RWPE2 (cell line): ENCODE results near the gene SYT9.

Experiments
- ATAC-seq: fragments of 200-7000 bp; cut with Tn5 transposase; 3 replicates; pipeline ENCODE4 v1.9.1; 2021; ENCODE audit warnings: low read depth
- DNase-seq: peaks from one replicate; pipeline ENCODE4 v3.0.0-alpha.2; 2020; ENCODE audit warnings: low spot score
- H3K27ac ChIP-seq: fragments of 450-650 bp; 2 replicates; pipeline ENCODE4 v1.5.1; 2017; ENCODE audit warnings: mild to moderate bottlenecking; ENCODE audit not compliant: poor library complexity, severe bottlenecking
- H3K27me3 ChIP-seq: fragments of 250-450 bp; sonication (Bioruptor Pico); 2 replicates; pipeline ENCODE4 v1.5.1; 2021; ENCODE audit warnings: mild to moderate bottlenecking, moderate library complexity; ENCODE audit not compliant: insufficient read depth, poor library complexity, severe bottlenecking
- H3K36me3 ChIP-seq: fragments of 250-450 bp; sonication (Bioruptor Pico); 2 replicates; pipeline ENCODE4 v1.5.1; 2020; ENCODE audit warnings: low read depth, mild to moderate bottlenecking, moderate library complexity
- H3K4me1 ChIP-seq: fragments of 250-450 bp; sonication (Bioruptor Pico); 2 replicates; pipeline ENCODE4 v1.5.1; 2021; ENCODE audit warnings: mild to moderate bottlenecking, moderate library complexity; ENCODE audit not compliant: insufficient read depth, poor library complexity, severe bottlenecking
- H3K4me3 ChIP-seq: fragments of 250-450 bp; sonication (Bioruptor Pico); 2 replicates; pipeline ENCODE4 v1.5.1; 2021; ENCODE audit warnings: mild to moderate bottlenecking, moderate library complexity; ENCODE audit not compliant: severe bottlenecking
- H3K9me3 ChIP-seq: fragments of 250-450 bp; sonication (Bioruptor Pico); 2 replicates; pipeline ENCODE4 v1.5.1; 2021; ENCODE audit warnings: mild to moderate bottlenecking, moderate library complexity; ENCODE audit not compliant: severe bottlenecking
- CTCF ChIP-seq: fragments of 450-650 bp; IDR thresholded peaks from one replicate; pipeline ENCODE4 v1.5.1; 2017; ENCODE audit warnings: mild to moderate bottlenecking, moderate library complexity; ENCODE audit not compliant: poor library complexity, severe bottlenecking

SYT9 gene

DNA sequence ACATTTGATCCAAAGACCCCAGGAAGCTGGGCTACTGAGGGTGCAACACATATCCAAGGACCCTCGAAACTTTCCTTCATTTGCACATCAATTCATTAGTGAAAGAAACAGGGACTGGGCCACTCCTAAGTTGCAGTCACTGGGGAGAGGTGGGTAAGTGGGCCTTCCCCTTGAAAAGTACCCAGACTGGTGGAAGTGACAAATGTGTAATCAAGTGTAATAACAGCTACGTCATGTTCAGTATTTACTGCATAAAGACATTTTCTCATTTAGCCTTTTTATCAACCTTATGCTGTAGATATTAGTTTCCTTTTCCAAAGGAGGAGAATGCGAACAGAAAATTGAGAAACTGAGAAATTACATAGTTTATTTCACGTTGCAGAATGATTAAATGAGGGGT is 131.7 kb downstream of the SYT9 start:
- ATAC-seq = no peak
- H3K9me3 ChIP-seq = no peaks in the 10 kb centered on the region
- no peaks in the 10 kb centered on the region for H3K36me3 ChIP-seq

GRCh38 chr11:7384691-7385090 is 133.0 kb downstream of the SYT9 start:
- no peak for ATAC-seq
- H3K4me3 ChIP-seq = no peak overlapping the region
- no peaks in the 10 kb centered on the region for H3K36me3 ChIP-seq
- DNase-seq = no peak
- H3K27ac ChIP-seq = no peak overlapping the region
- H3K4me1 ChIP-seq = no peaks in the 10 kb centered on the region
- no peak for TF ChIP-seq CTCF
- H3K9me3 ChIP-seq = no peaks in the 10 kb centered on the region
- no peaks in the 10 kb centered on the region for H3K27me3 ChIP-seq

More for the DNA sequence above, 131.7 kb downstream of the SYT9 start:
- H3K27ac ChIP-seq = no peak overlapping the region
- no peaks in the 10 kb centered on the region for H3K27me3 ChIP-seq
- H3K4me1 ChIP-seq = no peaks in the 10 kb centered on the region
- no peak overlapping the region for H3K4me3 ChIP-seq
- no peak for TF ChIP-seq CTCF
- no peak for DNase-seq

DNA sequence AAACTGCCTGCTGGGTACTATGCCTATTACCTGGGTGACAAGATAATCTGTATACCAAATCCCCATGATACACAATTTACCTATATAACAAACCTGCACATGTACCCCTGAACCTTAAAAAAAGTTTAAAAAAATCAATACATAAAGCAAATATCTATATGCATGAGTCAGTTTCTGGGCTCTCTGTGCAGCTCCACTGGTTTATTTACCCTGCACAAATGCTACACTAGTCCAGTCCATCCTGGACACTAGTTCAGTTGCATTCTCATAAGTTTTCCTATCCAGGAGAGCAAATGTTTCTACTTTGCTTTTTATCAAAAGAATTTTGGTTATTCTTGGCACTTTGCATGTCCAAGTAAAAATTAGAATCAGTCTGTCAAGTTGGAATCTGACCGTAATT is 133.8 kb downstream of the SYT9 start:
- no peak for DNase-seq
- H3K27me3 ChIP-seq = no peaks in the 10 kb centered on the region
- no peak overlapping the region for H3K27ac ChIP-seq
- no peak for TF ChIP-seq CTCF
- no peaks in the 10 kb centered on the region for H3K9me3 ChIP-seq
- H3K36me3 ChIP-seq = no peaks in the 10 kb centered on the region
- no peak for ATAC-seq
- no peaks in the 10 kb centered on the region for H3K4me1 ChIP-seq
- H3K4me3 ChIP-seq = no peak overlapping the region

DNA sequence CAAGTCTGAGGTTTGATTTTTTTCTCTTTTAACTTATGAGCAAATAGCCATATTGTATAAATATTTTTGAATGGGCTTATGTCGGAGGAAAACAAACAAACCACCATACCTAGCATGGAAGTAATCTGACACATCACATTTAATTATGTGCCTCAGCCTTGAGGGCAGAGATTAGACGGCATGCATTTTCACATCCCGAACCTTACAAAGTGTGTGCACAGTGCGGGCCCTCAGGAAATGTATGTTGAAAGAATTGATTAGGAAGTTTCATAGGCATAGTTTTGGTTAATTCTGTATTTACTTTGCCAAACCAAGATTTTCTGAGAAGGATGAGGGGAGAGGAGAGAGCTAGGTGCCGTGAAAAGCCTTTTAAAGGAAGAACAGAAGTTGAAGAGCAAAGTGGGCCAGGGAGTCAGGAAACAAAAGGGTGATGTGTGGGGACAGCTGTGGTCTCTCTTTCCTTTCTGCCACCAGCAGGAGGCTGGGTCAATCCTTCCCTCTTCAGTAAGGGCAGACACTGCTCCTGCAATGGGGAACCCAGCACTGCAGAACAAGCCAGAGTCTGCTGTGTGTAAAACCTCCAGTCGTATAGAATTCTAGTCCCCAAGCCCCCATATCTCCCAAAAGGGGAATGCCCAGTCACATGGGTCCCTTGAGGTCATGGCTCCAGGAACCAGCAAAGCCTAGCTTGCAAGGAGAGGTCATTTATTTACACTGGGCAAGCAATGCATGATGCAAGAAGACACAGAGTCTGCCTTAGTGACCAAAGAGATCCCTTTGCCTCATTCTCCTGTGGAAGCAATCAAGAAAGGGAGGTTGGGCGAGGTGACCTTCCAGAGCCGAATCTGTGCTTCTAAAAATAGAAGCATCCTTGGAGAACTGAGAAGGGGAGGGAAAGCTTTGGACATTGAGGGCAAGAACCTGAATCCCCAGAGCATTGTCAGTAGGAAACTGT is 162.5 kb downstream of the SYT9 start:
- DNase-seq = no peak
- Histone ChIP-seq H3K4me1 (no peaks in the 10 kb centered on the region), H3K36me3 (no peaks in the 10 kb centered on the region), H3K4me3 (no peak overlapping the region), H3K27me3 (no peaks in the 10 kb centered on the region), H3K9me3 (no peaks in the 10 kb centered on the region), H3K27ac (no peak overlapping the region)
- no peak for ATAC-seq
- no peak for TF ChIP-seq CTCF
